ENCODE results near the gene SEL1L3. TPM values are rescaled to one million over a fixed set of nuclear protein-coding genes. Genes with fewer than 3 reads are reported as not detected.

Gene SEL1L3
- total and polyA plus RNA-seq, 9 of the 15 experiments (the other 6 are each of a cell fraction or from before 2014, with no cell fraction given): 10.0 to 44.3 (median 21.6) TPM

DNA sequence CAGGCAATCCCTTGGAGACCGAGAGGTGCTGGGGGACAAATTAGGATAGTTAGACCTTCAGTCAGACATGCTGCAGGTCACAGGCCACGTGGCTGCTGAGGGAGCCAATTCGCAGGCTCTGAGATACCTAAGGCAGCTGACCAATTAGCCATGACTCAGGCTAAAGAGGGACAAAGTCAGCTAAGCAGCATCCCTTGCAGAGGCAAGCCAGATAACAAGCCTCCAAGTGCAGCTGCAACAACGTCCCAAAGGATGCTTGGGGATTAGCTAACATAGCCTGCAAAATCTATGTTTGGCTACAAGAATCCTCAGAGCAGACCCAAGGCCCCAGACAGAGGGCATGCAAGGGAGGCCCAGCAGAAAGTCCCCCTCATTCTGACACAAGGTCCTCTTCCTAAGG, 93.5 kb downstream of the SEL1L3 start:
- 42% methylated on average over 4 of the region's 4 CpGs for WGBS (ENCODE audit: insufficient coverage, low coverage, missing lambda C conversion rate)
- Histone ChIP-seq H4K20me1 (replicated peaks; ENCODE audit: control insufficient read depth, insufficient read depth, low read length) (no peaks in the 10 kb centered on the region), H3K36me3 (ENCODE audit: control insufficient read depth, insufficient read depth, low read length) (peaks cover 11% of the 10 kb centered on the region; the same call in 1 of the 3 replicates), H3K27ac (ENCODE audit: extremely low read depth, low read depth, low read length) (no peak overlapping the region), H3K4me3 (no peak overlapping the region), H2AFZ (ENCODE audit: low read depth, low read length) (no peak overlapping the region), H3K4me1 (replicated peaks in 1 of 2; ENCODE audit: control insufficient read depth in 2 of 2, insufficient read depth in 2 of 2, low read length in 2 of 2) (no peaks in the 10 kb centered on the region), H3K27me3 (ENCODE audit: control insufficient read depth in 2 of 2, insufficient read depth in 2 of 2, low read length in 2 of 2) (no peaks in the 10 kb centered on the region), H3K9me1 (ENCODE audit: control insufficient read depth, insufficient read depth, low read length) (no peaks in the 10 kb centered on the region), H3K79me2 (ENCODE audit: control insufficient read depth, insufficient read depth, low read length) (no peaks in the 10 kb centered on the region), H3K9ac (ENCODE audit: insufficient read depth in 1 of 2, low read depth in 2 of 2, low read length in 2 of 2) (no peak overlapping the region), H3K4me2 (ENCODE audit: insufficient read depth, low read length) (no peak overlapping the region), H3K9me3 (replicated peaks; ENCODE audit: control insufficient read depth, insufficient read depth, low read depth, low read length) (no peaks in the 10 kb centered on the region)
- intact Hi-C loops (cut with micrococcal nuclease) (loop anchor here (2.0 kb wide), 1 partner anchor 328 kb away; no protein-coding TSS in a partner anchor), in situ Hi-C loops (cut with MboI) (no loop called here)
- no peak for FAIRE-seq
- no peak for DNase-seq (ENCODE audit: extremely low read depth in 1 of 4, low spot score in 3 of 4)
- no peak for ATAC-seq
- no TSS peak for BruUV-seq (replicated peaks)
- ChIA-PET CTCF (ENCODE audit: low intra/inter-chr PET ratio) (no interaction called here), POLR2A (no interaction called here)
- no peak for TF ChIP-seq FOXK2 (conservative IDR thresholded peaks at IDR 0.05 in 1 of 2, IDR thresholded peaks at IDR 0.05 in 1 of 2; ENCODE audit: low read depth in 2 of 2)

DNA sequence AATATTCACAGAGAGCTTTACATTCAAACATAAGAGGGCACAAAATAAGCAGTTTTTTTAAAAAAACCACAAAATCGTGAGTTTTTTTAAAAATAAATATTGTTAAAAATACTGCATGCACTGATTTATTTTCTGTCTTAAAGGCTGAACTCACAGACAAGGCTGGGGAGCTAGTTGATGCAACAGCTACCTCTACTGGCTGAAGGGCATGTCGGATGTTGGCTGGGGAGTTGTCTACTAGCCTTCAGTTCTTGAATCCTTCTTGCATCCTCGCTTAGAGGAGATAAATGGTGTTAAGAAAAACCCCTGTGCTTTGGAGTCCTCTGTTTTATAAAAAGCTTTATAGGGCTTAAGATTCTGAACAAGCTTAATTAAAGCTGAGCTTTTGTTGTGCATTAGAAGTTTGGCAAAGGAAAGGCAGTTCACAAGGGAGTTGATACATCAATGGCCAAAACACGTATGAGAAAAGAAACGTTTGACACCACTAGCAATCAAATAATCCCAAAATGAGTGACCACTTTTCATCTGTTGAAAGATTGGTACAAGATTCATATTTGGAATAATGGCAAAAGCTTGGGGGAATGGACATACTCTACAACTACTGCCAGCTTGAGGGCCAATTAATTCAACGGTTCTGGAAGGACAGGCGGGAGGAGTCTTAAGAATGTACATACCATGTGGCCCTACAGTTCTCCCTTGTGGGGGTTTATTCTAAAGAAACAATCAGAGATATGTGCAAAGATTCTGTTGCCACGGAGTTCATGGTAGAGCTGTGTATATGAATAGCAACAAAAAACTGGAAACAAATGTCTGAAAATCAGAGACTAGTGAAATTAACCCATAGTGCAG, 94.7 kb downstream of the SEL1L3 start:
- 43% methylated on average over 7 of the region's 8 CpGs for WGBS (ENCODE audit: insufficient coverage, low coverage, missing lambda C conversion rate)
- no peaks in the 10 kb centered on the region for H3K4me1 ChIP-seq (replicated peaks in 1 of 2; ENCODE audit: control insufficient read depth in 2 of 2, insufficient read depth in 2 of 2, low read length in 2 of 2)
- no peaks in the 10 kb centered on the region for H3K79me2 ChIP-seq (ENCODE audit: control insufficient read depth, insufficient read depth, low read length)
- H3K27me3 ChIP-seq (ENCODE audit: control insufficient read depth in 2 of 2, insufficient read depth in 2 of 2, low read length in 2 of 2): no peaks in the 10 kb centered on the region
- POLR2A ChIA-PET: no interaction called here
- BruUV-seq (replicated peaks): no TSS peak
- H4K20me1 ChIP-seq (replicated peaks; ENCODE audit: control insufficient read depth, insufficient read depth, low read length): no peaks in the 10 kb centered on the region
- ATAC-seq (peak; percentile 88), DNase-seq (ENCODE audit: extremely low read depth in 1 of 4, low spot score in 3 of 4) (peak; percentile 29 to 66 (median 48)), FAIRE-seq (peak; percentile 81)
- no peak overlapping the region for H3K27ac ChIP-seq (ENCODE audit: extremely low read depth, low read depth, low read length)
- CTCF ChIA-PET (ENCODE audit: low intra/inter-chr PET ratio): interaction anchor here (0.9 kb wide), 1 partner anchor 329 kb away, joined by 4 read pairs; no protein-coding TSS in a partner anchor
- H3K9me3 ChIP-seq (replicated peaks; ENCODE audit: control insufficient read depth, insufficient read depth, low read depth, low read length): no peaks in the 10 kb centered on the region
- no peak overlapping the region for H2AFZ ChIP-seq (ENCODE audit: low read depth, low read length)
- intact Hi-C loops (cut with micrococcal nuclease): loop anchor here (2.0 kb wide), 1 partner anchor 327 kb away; no protein-coding TSS in a partner anchor
- H3K9ac ChIP-seq (ENCODE audit: insufficient read depth in 1 of 2, low read depth in 2 of 2, low read length in 2 of 2): no peak overlapping the region
- H3K4me2 ChIP-seq (ENCODE audit: insufficient read depth, low read length): no peak overlapping the region
- in situ Hi-C loops (cut with MboI): no loop called here
- no peaks in the 10 kb centered on the region for H3K9me1 ChIP-seq (ENCODE audit: control insufficient read depth, insufficient read depth, low read length)
- peaks cover 11% of the 10 kb centered on the region; the same call in 1 of the 3 replicates for H3K36me3 ChIP-seq (ENCODE audit: control insufficient read depth, insufficient read depth, low read length)
- no peak overlapping the region for H3K4me3 ChIP-seq
- TF ChIP-seq, protein P1, sequence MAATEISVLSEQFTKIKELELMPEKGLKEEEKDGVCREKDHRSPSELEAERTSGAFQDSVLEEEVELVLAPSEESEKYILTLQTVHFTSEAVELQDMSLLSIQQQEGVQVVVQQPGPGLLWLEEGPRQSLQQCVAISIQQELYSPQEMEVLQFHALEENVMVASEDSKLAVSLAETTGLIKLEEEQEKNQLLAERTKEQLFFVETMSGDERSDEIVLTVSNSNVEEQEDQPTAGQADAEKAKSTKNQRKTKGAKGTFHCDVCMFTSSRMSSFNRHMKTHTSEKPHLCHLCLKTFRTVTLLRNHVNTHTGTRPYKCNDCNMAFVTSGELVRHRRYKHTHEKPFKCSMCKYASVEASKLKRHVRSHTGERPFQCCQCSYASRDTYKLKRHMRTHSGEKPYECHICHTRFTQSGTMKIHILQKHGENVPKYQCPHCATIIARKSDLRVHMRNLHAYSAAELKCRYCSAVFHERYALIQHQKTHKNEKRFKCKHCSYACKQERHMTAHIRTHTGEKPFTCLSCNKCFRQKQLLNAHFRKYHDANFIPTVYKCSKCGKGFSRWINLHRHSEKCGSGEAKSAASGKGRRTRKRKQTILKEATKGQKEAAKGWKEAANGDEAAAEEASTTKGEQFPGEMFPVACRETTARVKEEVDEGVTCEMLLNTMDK (IDR thresholded peaks at IDR 0.05; ENCODE audit: borderline replicate concordance, insufficient read depth, low read depth, low read length, poor library complexity, severe bottlenecking): peak; percentile 13
- TF ChIP-seq, protein P2, sequence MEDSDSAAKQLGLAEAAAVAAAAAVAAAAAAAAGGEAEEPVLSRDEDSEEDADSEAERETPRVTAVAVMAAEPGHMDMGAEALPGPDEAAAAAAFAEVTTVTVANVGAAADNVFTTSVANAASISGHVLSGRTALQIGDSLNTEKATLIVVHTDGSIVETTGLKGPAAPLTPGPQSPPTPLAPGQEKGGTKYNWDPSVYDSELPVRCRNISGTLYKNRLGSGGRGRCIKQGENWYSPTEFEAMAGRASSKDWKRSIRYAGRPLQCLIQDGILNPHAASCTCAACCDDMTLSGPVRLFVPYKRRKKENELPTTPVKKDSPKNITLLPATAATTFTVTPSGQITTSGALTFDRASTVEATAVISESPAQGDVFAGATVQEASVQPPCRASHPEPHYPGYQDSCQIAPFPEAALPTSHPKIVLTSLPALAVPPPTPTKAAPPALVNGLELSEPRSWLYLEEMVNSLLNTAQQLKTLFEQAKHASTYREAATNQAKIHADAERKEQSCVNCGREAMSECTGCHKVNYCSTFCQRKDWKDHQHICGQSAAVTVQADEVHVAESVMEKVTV (CRISPR knock-in tag; IDR thresholded peaks at IDR 0.05): peak; percentile 47; the same call in 1 of the 2 replicates
- peak; percentile 50; the same call in 1 of the 2 replicates for TF ChIP-seq SMC3 (conservative IDR thresholded peaks at IDR 0.05; ENCODE audit: insufficient read depth, low read depth, low read length)
- peak; percentile 62 to 73 for TF ChIP-seq RAD21 (CRISPR knock-in tag; conservative IDR thresholded peaks at IDR 0.05 in 1 of 2, IDR thresholded peaks at IDR 0.05 in 1 of 2)
- TF ChIP-seq PHF21A (IDR thresholded peaks at IDR 0.05; ENCODE audit: borderline replicate concordance, low read depth): peak; percentile 18; the same call in 1 of the 2 replicates
- TF ChIP-seq, protein P3, sequence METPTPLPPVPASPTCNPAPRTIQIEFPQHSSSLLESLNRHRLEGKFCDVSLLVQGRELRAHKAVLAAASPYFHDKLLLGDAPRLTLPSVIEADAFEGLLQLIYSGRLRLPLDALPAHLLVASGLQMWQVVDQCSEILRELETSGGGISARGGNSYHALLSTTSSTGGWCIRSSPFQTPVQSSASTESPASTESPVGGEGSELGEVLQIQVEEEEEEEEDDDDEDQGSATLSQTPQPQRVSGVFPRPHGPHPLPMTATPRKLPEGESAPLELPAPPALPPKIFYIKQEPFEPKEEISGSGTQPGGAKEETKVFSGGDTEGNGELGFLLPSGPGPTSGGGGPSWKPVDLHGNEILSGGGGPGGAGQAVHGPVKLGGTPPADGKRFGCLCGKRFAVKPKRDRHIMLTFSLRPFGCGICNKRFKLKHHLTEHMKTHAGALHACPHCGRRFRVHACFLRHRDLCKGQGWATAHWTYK (CRISPR knock-in tag; IDR thresholded peaks at IDR 0.05): no peak
